GM04504 (cell line): ENCODE data around the gene CITED4.
A peak's percentile ranks its signal among the peaks of the same experiment; 100 is the strongest.

Experiments used
- DNase-seq: peaks from one replicate; pipeline ENCODE4 v3.0.0-alpha.2; 2012; ENCODE audit warnings: low read depth

CITED4 gene

GRCh38 chr1:40886318-40887011 lies 24.3 kb upstream of the CITED4 start:
- DNase-seq = no peak

GRCh38 chr1:40884055-40884795 lies 22.1 kb upstream of the CITED4 start:
- DNase-seq = no peak

- no peak for DNase-seq
Observed at GRCh38 chr1:40880813-40881549, 18.8 kb upstream of the CITED4 start.

- no peak for DNase-seq
Observed at GRCh38 chr1:40879482-40880175, 17.5 kb upstream of the CITED4 start.

GRCh38 chr1:40878906-40879305 lies 16.7 kb upstream of the CITED4 start:
- DNase-seq = no peak

GRCh38 chr1:40877698-40878097 lies 15.5 kb upstream of the CITED4 start:
- peak; percentile 74 for DNase-seq

- DNase-seq = peak; percentile 31
Observed at GRCh38 chr1:40876891-40877290, 14.7 kb upstream of the CITED4 start.

- no peak for DNase-seq
Observed at GRCh38 chr1:40876436-40876761, 14.2 kb upstream of the CITED4 start.

GRCh38 chr1:40873863-40874472 lies 11.8 kb upstream of the CITED4 start:
- DNase-seq = no peak

- no peak for DNase-seq
Observed at GRCh38 chr1:40872276-40872675, 10.1 kb upstream of the CITED4 start.

GRCh38 chr1:40870135-40870728 lies 8.1 kb upstream of the CITED4 start:
- no peak for DNase-seq

GRCh38 chr1:40868051-40868723 lies 6.0 kb upstream of the CITED4 start:
- DNase-seq = no peak

- DNase-seq = no peak
Observed at GRCh38 chr1:40861224-40862003, 749 bp downstream of the CITED4 start.

- DNase-seq = no peak
Observed at GRCh38 chr1:40860706-40861223, 1.4 kb downstream of the CITED4 start.

- no peak for DNase-seq
Observed at GRCh38 chr1:40858856-40859416, 3.2 kb downstream of the CITED4 start.

- DNase-seq = no peak
Observed at GRCh38 chr1:40857737-40858136, 4.4 kb downstream of the CITED4 start.

GRCh38 chr1:40856656-40857302 lies 5.4 kb downstream of the CITED4 start:
- no peak for DNase-seq

GRCh38 chr1:40856116-40856515 lies 6.0 kb downstream of the CITED4 start:
- DNase-seq = no peak

GRCh38 chr1:40855513-40855912 lies 6.7 kb downstream of the CITED4 start:
- no peak for DNase-seq
